Left cardiac atrium (tissue), 4 donors: Measurements from ENCODE around the gene TEX26. TPM values are rescaled to one million over a fixed set of nuclear protein-coding genes. Genes with fewer than 3 reads are reported as not detected.

Source experiments
- ATAC-seq, 2 donors: fragments of 200-7000 bp; cut with Tn5 transposase; one replicate each; pipeline ENCODE4 v1.9.1; 2020; ENCODE audit warnings: mild to moderate bottlenecking in 2 of 2, moderate library complexity in 2 of 2
- DNase-seq: peaks from one replicate; pipeline ENCODE4 v3.0.0-alpha.2; 2020
- intact Hi-C, 2 donors: fragments of 100-400 bp; cut with DNase I; formaldehyde crosslinking; loops; one replicate each; pipeline versions ENCODE4 v1.14.1 to v1.15.1; 2022 to 2023
- total RNA-seq, 2 donors: library from RNA; stranded (reverse); fragmentation: NEBNext Ultra II Directional; extraction: Animal tissue kit (Norgen Biotek cat#: 25700); gene quantifications; one replicate each; pipeline ENCODE4 v1.2.1, GENCODE V29; 2021
- donor health status: DM: no; HTN: yes; CAD: no.
- donor health status: DM: no; HTN: yes; CAD: no; lungs with severe emphysema.
- donor health status: DM: yes; HTN: yes; CAD: no.
- donor health status: Dilated cardiomyopathy.

Gene TEX26
- total RNA-seq, 2 donors from 2014 or later, result 0.15 to 0.37 TPM

DNA sequence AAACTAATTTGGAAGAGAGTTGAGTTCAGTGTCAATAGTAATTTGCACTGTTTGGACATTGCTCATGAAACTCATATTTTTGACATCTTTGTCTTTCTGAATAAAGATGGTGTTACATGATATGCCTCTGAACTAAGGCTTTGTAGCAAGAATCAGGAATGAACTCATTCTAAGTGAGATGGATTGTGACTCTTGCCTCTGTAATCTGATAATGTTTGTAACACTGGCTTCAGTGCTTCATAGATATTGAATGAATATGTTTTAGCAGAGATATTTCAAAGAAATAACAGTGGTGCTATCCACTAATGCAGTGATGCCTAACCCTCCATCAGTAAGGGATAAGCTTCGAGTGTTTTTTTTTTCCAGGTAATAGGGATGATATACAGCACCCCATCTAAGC lies 32.9 kb downstream of the TEX26 start:
- ATAC-seq (no peak), DNase-seq (no peak)

DNA sequence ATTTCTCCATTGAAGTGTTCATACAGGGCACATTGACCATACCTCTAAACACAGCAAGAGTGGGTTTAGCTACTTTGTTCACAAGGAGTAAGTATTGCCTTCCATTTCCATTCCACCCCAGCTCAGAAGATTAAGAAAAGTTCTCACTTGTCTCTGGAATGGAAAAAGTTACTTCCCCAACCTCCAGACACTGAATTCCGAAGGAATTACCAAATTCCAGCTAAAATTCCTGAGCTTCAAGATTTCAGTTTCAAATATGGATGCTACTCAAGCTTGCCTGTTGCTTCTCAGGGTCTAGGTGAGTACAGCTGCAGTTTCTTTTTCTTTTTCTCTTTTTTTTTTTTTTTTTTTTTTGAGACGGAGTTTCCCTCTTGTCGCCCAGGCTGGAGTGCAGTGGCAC lies 33.6 kb downstream of the TEX26 start:
- intact Hi-C loops, result no loop called here
- ATAC-seq (no peak), DNase-seq (no peak)

More for the DNA sequence above, 32.9 kb downstream of the TEX26 start:
- intact Hi-C loops, result no loop called here

DNA sequence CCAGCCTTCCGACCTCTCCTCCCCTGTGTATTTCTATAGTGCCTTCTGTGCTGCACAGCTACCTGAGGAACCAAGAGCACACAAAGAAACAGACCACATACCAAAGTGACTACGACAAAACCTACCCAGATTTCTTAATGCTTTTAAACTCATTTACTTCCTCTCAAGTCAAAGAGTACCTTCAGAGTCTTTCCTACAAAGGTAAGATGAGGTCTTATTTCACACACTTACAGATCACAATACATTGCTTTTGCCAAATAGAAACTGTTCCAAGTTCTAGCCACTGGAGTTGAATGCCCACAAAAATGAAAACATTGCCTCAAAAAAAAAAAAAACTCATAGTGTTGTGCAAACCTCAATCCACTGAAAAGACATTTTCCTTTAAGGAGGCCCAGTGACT lies 36.4 kb downstream of the TEX26 start:
- DNase-seq (no peak), ATAC-seq (no peak)
- intact Hi-C loops, result no loop called here

DNA sequence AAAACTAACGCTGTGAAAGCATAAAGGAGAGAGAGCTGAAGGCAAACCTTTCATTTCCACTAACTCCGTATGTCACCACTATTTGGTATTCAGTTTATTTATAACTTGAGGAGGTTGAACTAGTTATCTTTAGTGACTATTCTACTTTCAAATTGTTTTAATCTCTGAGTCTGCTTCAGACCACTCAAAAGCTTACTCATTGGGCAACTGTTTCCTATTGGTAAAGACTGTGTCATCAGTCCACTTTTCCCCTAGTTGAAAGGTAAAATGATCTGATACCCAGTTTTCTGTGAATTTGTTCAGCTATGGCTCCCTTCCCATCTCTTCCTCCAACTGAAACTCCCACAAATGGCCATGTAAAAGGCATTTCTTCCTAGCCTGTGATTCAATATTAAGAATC lies 39.1 kb downstream of the TEX26 start:
- intact Hi-C loops, result no loop called here
- DNase-seq (no peak), ATAC-seq (no peak)

DNA sequence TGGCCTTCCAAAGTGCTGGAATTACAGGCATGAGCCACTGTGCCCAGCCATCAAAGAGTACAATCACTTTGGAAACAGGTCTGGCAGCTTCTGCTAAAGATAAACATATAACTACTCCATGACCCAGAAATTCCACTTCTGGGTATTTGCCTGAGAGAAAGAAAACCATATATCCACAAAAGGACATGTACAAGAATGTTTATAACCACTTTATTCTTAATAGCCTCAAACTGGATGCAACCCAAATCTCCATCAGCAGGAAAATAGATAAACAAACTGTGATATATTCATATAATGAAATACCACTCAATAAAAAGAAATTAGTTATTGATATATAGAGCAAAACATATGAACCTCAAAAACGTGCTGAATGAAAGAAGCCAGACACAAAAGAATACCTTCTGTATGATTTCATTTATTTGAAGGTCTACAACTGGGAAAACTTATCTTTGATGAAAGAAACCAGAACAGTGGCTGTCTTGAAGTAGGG lies 40.5 kb downstream of the TEX26 start:
- ATAC-seq, result no peak
- DNase-seq, result no peak
- intact Hi-C loops, result no loop called here

DNA sequence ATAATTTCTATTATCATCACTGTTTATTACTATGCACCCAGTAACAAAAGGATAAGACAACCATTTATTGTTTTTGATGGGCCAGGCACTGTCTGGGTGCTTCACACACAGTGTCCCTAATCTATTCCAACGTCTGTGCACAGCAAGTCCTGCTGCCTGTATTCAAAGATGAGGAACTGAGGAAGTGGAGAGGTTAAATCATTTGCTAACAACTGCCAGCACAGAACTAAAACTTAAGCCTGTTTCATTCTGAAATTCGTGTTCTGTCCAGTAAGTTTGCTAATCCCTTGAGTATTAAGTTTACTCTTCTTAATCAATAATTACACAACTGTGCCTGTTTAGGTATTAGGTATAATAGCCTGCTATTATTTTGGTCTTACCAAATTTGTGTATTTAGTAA lies 41.9 kb downstream of the TEX26 start:
- intact Hi-C loops, result no loop called here
- ATAC-seq, result no peak
- DNase-seq, result no peak

DNA sequence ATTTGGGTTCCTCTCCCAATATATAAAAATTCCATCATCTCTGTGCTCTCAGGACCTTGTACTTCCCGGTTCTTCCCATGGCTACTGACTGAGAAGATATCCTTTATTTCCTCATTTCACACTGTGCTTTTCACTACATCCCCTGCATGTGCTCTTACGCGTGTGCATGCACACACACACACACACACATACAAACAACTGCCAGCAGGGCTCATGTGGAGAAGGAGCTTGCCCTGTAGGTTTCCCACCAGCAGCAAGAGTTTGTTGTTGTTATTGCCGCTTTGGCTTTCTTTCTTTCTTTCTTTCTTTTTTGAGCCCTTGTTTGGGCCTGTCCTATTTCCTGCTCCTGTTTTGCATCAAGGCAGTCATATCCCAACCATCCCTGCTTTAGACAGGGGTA lies 43.6 kb downstream of the TEX26 start:
- intact Hi-C loops, result no loop called here
- ATAC-seq (no peak), DNase-seq (no peak)

DNA sequence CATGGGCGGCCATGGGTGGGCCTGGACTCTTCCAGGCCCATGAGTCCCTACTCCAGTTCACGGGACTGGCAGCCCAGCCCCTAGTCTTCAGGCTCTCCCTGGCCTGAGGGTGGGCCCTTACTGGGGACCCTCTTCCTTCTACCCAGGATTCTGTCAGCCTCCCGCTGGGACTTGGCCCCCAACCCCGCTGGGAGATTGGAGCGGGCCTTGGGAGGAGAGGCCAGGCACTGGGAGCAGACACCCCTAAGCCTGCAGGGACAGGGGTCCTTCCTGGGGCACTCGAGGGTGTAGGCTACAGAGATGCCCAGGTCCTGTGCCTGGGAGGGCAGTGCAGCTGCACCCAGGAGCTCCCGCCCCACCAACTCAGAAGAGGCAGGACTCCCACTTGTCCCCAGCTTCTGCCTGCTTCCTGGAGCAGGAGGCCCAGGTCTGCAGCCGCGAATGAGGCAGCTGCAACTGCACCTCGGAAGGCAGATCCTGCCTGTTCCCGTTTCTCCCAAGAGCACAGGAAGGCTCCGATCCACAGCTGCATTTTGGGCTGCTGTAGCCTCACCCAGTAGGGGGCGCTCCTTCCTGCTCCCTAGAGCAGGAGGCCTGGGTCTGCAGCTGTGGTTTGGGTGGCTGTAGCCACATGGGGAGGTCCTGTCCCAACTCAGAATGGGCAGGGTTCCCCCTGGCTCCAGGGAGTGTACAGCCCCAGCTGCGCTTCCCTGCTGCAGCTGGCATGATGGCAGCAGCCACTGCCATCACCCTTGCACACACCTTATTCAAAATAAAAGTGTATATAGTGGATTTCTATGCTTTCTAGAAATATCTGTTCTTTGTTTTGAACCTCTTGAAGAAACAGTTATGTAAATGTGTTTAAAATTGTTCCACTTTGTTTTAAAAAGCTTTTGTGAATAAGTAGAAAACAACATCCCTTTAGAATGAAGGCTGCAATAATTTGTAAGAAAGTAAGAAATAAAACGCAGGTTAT lies 46.8 kb downstream of the TEX26 start:
- intact Hi-C loops, result no loop called here
- DNase-seq (peak; percentile 29), ATAC-seq (no peak)

DNA sequence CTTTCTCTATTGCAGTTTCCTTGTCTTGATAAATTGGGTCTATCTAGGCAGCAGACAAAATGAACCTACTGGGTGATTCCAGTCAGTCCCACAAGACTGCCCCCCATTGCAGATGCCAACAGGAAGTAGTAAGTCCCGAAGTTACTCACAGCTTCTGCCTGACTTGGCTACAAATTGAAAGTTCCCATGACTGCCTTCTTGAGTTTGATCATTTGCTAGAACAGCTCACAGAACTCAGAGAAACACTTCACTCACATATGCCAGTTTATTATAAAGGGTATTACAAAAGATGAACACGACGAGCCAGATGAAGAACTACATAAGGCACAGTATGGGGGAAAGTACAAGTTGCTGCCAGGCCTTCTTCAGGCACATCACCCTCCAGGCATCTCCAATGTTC lies 50.0 kb downstream of the TEX26 start:
- intact Hi-C loops, result no loop called here
- ATAC-seq (no peak), DNase-seq (no peak)

DNA sequence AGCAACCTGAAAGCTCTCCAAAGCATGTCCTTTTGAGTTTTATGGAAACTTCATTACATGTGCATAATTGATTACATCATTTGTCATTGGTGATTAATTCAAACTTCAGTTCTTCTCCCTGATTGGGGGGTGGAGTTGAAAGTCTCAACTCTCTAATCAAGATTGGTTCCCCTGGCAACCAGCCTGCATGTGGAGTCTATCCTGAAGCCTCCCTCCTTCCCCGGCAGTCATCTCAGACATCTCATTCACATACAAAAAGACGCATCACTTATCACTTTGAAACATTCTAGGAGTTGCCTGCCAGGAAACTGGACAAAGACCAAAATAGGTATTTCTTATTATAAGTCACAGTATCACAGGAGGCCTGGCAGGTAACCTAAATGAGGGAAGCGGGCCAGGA lies 50.5 kb downstream of the TEX26 start:
- intact Hi-C loops, result no loop called here
- DNase-seq (no peak), ATAC-seq (no peak)

DNA sequence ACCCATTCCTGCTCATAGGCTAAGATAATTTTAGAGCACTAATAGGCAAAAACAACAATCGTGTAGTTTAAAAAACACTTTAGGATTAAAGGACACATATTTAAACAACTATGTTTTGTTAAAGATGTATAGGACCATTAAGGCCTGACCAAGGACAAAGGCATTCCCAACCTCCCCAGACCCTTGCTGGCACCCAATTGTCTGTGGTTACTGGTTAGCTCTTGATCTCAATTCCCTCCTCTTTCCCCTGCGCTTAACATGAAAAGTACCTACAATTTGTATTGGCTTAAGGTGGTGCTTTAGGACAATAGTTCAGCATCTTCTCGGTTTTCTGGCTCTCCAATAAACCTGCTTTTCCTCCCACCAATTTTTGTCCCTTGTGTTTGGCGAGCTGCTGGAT lies 51.0 kb downstream of the TEX26 start:
- ATAC-seq (no peak), DNase-seq (no peak)
- intact Hi-C loops, result no loop called here

DNA sequence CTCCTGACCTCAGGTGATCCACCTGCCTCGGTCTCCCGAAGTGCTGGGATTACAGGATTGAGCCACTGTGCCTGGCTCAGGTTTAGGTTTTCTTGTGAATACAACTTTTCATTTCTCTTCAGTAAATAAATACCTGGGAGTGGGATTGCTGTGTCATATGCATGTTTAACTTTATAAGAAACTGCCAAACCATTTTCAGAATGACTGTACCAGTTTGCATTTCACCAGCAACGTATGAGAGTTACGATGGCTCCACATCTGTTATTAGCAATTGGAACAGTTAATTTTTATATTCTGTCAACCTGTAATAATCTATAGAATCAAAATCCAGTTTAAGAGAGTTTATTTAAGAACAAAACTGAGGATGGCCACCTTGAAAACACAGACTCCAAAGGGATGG lies 52.2 kb downstream of the TEX26 start:
- DNase-seq, result no peak
- intact Hi-C loops, result no loop called here
- ATAC-seq, result no peak

DNA sequence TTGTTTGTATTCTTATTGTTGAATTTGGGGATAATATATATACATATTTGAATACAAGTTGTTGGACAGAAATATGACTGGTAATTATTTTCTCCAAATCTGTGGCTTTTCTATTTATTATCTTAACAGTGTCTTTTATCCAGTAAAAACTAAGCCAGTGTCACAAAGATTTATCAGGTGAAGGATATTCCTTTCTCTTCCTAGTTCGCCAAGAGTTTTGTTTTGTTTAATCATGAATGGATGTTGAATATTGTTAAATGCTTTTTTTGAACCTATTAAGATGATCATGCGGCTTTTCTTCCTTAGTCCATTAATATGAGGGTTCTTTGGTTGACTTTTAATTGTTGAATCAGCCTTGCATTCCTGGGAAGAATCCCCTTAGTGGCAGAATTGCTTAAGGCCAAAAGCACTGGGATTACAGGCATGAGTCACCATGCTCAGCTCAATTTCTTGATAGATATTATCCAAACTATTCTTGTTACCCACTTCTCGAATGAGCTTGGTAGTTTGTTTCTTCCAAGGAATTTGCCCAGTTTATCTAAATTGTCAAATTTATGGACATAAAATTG lies 53.3 kb downstream of the TEX26 start:
- ATAC-seq, result no peak

DNA sequence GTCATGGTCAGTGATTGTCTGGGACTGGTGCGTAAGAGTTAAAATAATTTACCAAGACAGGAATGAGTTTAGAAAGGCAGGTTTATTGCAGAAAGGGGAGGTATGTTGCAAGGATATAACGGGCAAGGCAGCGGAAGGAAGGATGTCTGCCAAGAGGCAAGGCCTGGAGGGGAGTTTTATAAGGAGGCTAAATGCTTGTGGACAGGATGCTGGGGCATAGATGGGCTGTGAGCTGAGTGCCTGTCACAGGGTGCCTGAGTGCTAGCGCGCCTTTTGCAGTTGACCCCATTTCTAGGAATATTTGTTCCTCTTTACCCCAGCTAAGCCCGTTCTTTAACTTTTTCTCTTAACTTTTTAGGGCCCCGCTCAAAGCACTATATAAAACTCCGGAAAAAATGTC lies 58.7 kb downstream of the TEX26 start:
- DNase-seq, result no peak
- ATAC-seq, result no peak
- intact Hi-C loops, result no loop called here

More for the DNA sequence above, 53.3 kb downstream of the TEX26 start:
- intact Hi-C loops, result no loop called here
- no peak for DNase-seq

DNA sequence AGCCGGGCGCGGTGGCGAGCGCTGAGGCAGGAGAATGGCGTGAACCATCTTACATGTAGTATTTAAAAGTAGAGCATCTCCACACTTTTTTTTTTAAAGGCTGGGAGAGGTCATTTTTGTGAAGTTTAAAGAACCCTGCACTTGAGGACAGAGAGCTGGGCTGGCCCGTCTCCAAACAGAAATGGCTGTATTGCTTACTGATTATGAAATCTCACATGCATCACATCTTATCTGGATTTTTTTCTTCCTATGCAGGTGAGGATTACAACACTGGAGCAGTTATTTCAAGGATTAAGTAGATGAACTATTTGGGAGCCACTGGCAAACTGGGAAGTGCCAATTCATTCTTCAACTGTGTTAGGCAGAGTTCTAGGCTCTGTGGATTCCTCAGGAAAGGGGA lies 59.5 kb downstream of the TEX26 start:
- ATAC-seq (no peak), DNase-seq (no peak)
- intact Hi-C loops, result no loop called here

DNA sequence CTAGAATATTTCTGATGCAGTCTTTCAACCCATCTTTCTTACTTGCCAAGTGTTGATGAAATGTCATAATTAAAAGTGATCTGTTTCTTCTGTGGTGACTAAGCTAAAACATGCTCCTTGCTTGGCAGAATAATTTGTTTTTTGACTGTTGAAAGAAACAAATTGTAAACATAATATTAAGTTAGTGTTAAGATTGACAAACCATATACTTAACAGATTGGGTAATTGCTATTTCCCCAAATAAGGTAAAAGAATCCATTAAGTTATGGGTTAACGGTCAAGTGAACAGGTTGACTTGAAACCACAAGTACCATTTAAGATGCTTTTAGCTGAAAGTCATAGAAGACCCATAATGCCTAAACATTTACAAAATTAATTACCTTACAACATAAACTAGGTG lies 62.9 kb downstream of the TEX26 start:
- no peak for ATAC-seq
- no peak for DNase-seq
- intact Hi-C loops, result no loop called here

DNA sequence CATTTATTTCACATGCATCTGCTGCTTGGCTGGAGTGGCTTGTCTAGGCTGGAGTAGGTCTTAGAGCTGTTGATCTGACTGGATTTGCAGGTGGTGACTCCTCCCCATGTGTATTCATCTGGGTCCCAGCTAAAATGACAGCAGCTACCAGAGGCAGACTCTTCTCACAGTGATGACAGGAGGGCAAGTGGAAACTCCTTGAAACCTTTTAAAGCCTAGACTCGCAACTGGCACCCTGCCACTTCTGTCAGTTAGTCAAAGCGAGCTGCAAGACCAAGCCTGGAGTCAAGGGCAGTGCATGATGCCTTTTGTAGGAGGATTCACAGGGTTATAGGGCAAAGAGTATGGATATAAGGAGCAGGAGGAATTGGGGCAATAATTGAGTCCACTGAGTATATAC lies 65.2 kb downstream of the TEX26 start:
- peak; percentile 55 for DNase-seq
- ATAC-seq, result peak; percentile 67 to 68
- intact Hi-C loops, result no loop called here

DNA sequence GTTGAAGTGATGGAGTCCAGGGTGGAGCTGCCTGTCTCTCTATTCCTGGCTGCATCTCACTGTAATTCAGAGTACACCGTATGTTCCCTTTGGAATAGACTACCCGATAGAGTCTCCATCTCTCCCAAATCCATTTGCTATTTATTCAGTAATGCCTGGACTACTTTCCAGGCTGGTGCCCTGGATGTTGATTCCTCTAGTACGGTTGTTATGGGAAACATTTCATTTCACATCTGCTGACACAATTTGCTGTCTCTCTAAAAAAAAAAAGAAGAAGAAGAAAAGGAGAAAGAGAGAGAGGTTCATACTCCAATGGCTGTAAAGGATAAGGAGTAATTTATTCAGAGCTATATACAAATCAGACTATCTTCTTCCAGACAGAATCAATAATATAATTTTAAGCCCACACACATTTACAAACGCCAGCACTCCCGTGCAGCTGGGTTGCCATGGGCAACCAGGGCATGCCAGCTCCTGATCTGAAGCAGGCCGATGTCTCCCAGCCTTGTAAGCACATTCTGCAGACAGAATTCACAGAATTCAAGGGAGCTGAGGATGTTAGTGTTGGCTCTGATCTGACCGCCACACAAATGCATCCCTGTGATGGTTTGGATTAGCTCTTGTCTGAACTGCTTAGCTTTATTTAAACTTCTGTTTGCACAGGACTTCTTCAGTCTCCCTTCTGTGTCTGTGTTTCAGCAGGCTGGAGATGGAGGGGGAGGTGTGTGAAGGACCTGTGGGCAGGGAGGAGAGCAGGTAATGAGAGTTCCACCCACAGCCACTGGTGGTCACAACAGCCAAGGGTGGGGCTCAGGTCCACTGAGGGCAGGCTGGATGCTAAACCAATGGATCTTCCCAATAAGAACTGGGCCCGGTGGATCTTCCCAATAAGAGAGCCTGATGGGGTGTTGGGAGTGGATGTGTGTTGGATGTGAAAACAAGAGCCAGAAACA lies 66.0 kb downstream of the TEX26 start:
- intact Hi-C loops, result no loop called here
- peak in 1 of 2 donors; percentile 55 for ATAC-seq
- no peak for DNase-seq

DNA sequence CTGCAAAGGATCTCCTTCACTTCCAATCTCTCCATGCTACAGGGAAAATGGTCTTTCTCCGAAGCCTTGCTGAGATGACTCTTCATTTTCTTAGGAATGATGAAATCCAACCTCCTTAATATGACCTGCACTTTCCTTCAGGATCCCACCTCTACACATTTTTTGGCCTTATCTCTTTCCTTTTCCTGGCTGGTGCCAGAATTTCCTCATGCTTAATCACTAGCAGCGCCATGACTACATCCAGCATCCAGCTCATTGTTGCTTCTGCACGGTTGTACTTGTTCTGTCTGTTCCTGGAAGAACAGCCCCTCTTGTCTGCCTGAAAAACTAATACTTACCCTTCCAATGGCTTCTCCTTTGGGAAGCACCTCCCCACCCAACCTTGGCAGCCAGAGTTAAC lies 68.4 kb downstream of the TEX26 start:
- DNase-seq (no peak), ATAC-seq (peak in 1 of 2 donors; percentile 26)
- intact Hi-C loops, result no loop called here

DNA sequence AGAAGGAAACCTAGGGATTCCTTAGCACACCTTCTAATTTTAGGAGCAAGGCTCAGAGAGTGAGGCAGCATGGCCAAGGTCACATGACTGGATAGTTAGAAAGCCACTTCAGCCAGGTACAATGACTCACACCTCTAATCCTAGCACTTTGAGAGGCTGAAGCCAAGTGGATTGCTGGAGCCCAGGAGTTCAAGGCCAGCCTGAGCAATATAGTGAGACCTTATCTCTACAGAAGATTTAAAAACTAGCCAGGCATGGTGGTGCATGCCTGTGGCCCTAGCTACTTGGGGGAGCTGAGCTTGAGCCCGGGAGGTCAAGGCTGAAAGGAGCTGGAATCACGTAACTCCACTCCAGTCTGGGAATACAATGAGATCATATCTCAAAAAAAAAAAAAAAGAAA lies 69.2 kb downstream of the TEX26 start:
- DNase-seq (no peak), ATAC-seq (no peak)
- intact Hi-C loops, result no loop called here
